Activated naive CD4-positive, alpha-beta T cell treated with anti-CD3 and anti-CD28 coated beads, Interleukin-2, amount 50 U/mL, for 24 hours (primary cell): Measurements from ENCODE around the gene VPS72.
"Not testable (repeated sequence)": the region's sequence is repeated elsewhere in the genome, so short reads cannot be mapped to it uniquely, and the experiment has no call there.

Source experiments
- H3K27ac Mint-ChIP-seq: one replicate; pipeline ENCODE4 v1.8.0; 2021; ENCODE audit warnings: mild to moderate bottlenecking, mixed read lengths
- H3K27me3 Mint-ChIP-seq: one replicate; pipeline ENCODE4 v1.8.0; 2021; ENCODE audit warnings: mixed read lengths
- H3K36me3 Mint-ChIP-seq: one replicate; pipeline ENCODE4 v1.8.0; 2021; ENCODE audit warnings: mixed read lengths
- H3K4me1 Mint-ChIP-seq: one replicate; pipeline ENCODE4 v1.8.0; 2021; ENCODE audit warnings: mixed read lengths
- H3K4me3 Mint-ChIP-seq: one replicate; pipeline ENCODE4 v1.8.0; 2021; ENCODE audit warnings: mild to moderate bottlenecking, mixed read lengths
- H3K9me3 Mint-ChIP-seq: one replicate; pipeline ENCODE4 v1.8.0; 2021; ENCODE audit warnings: mixed read lengths

VPS72 gene

DNA sequence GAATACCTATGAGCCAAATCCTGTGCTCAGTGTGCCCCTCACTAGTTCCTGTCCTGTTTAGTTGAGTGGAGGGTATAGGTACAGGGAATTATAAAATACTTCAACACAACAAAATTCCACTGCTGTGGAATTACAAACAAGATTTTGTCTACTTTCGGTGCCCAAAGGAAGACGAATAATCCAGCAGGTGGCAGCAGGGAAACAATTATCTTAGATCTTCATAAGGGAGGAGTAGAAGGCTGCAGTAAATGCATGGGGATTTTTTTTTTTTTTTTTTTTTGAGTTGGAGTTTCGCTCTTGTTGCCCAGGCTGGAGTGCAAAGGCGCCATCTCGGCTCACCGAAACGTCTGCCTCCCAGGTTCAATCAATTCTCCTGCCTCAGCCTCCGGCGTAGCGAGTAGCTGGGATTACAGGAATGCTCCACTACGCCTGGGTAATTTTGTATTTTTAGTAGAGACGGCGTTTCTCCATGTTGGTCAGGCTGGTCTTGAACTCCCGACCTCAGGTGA, 6.3 kb upstream of the VPS72 start:
- Mint-ChIP-seq H3K9me3 (no peaks in the 10 kb centered on the region), H3K4me3 (peak overlapping the region; percentile 65), H3K27me3 (no peaks in the 10 kb centered on the region), H3K36me3 (peaks cover 9% of the 10 kb centered on the region), H3K4me1 (peaks cover 37% of the 10 kb centered on the region), H3K27ac (peak overlapping the region; percentile 82)

DNA sequence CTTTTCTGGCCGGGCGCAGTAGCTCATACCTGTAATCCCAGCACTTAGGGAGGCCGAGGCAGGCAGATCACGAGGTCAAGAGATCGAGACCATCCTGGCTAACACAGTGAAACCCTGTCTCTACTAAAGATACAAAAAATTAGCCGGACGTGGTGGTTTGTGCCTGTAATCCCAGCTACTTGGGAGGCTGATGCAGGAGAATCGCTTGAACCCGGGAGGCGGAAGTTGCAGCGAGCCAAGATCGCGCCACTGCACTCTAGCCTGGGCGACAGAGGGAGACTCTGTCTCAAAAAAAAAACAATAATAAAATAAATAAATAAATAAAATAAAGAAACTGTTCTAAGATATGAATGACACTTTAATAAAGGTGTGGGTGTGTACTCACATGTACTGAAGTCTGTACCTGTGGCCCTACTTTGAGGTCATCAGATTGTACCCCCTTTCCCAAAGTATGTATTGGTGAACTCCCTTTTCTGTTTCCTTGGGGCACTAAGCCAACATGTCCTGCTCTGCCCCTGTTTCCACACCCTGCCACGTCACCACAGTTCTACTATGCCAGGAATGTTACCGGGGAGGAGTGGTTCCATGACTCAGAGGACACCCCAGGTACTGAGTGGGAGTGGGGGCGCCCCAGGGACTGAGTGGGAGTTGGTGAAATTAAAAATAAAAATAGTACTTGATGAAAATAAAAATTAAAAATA, 5.0 kb upstream of the VPS72 start:
- H3K27ac Mint-ChIP-seq, H3K9me3 Mint-ChIP-seq: not testable (repeated sequence)

DNA sequence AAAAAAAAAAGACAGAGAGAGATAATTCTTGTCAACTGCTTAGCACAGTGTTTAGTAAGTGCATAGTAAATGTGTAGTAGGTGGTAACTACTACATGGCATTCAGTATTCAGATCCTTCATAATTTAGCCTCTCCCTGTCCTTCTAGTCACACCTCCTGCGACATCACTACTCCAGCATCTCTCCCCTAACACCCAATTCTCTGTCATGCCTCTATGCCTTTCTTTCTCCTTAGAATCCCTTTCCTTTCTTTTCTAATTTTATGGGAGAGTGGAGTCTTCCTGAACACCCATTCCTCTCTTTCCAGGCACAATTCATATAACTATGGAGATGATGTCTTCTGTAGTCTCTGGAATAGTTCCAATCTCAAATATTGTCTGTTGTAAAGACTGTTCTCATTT, 3.9 kb upstream of the VPS72 start:
- no peaks in the 10 kb centered on the region for H3K9me3 Mint-ChIP-seq
- H3K27me3 Mint-ChIP-seq, result no peaks in the 10 kb centered on the region
- H3K4me1 Mint-ChIP-seq, result peaks cover 35% of the 10 kb centered on the region
- no peak overlapping the region for H3K4me3 Mint-ChIP-seq
- no peak overlapping the region for H3K27ac Mint-ChIP-seq
- H3K36me3 Mint-ChIP-seq, result peaks cover 6% of the 10 kb centered on the region

More for the DNA sequence above, 5.0 kb upstream of the VPS72 start:
- H3K36me3 Mint-ChIP-seq, H3K27me3 Mint-ChIP-seq, H3K4me3 Mint-ChIP-seq: not testable (repeated sequence)
- H3K4me1 Mint-ChIP-seq, result peaks cover 38% of the 10 kb centered on the region

DNA sequence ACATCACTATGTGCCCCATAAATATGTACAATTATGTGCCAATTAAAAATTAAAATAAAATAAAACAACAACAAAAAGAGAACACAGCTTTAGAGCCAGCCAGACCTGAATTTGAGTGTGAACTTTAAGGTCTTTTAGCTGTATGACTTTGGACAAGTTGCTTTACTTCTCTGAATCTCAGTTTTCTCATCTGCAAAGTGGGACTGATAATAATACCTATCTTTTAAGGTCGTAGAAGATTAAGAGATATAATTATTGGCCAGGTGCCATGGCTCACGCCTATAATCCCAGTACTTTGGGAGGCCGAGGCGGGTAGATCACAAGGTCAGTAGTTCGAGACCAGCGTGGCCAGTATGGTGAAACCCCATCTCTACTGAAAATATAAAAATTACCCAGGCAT, 3.3 kb upstream of the VPS72 start:
- no peak overlapping the region for H3K4me3 Mint-ChIP-seq
- no peak overlapping the region for H3K27ac Mint-ChIP-seq
- H3K4me1 Mint-ChIP-seq, result peaks cover 39% of the 10 kb centered on the region
- H3K36me3 Mint-ChIP-seq, result peaks cover 3% of the 10 kb centered on the region
- no peaks in the 10 kb centered on the region for H3K27me3 Mint-ChIP-seq
- no peaks in the 10 kb centered on the region for H3K9me3 Mint-ChIP-seq

DNA sequence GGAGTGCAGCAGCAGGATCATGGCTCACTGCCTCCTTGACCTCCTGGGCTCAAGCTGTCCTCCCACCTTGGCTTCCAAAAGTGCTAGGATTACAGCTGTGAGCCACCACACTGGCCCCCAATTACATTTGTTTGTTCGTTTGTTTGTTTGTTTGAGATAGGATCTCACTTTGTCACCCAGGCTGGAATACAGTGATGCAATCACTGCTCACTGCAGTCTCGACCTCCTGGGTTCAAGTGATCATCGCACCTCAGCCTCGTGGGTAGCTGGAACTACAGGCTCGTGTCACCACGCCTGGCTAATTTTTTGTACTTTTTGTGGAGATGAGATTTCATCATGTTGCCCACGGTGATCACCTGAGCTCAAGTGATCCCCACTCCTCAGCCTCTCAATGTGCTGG, 2.0 kb upstream of the VPS72 start:
- H3K9me3 Mint-ChIP-seq, result no peaks in the 10 kb centered on the region
- H3K36me3 Mint-ChIP-seq, result peaks cover 2% of the 10 kb centered on the region
- peak overlapping the region; percentile 8 for H3K27ac Mint-ChIP-seq
- H3K27me3 Mint-ChIP-seq, result no peaks in the 10 kb centered on the region
- peak overlapping the region; percentile 54 for H3K4me3 Mint-ChIP-seq
- H3K4me1 Mint-ChIP-seq, result peaks cover 38% of the 10 kb centered on the region

DNA sequence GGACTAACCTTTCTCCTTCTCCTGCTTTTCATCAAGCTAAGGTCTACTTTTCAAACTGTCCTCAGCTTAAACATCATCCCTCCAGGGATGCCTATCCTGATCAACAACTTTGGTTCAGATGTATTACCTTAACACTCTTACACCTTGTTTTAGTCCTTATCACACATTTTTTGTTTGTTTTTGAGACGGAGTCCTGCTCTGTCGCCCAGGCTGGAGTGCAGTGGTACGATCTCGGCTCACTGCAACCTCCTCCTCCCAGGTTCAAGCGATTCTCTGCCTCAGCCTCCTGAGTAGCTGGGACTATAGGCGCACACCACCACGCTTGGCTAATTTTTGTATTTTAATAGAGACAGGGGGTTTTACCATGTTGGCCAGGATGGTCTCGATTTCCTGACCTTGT, 1.3 kb downstream of the VPS72 start:
- Mint-ChIP-seq H3K4me3 (peak overlapping the region; percentile 100), H3K4me1 (peaks cover 42% of the 10 kb centered on the region), H3K27ac (peak overlapping the region; percentile 30)
- H3K36me3 Mint-ChIP-seq, H3K9me3 Mint-ChIP-seq, H3K27me3 Mint-ChIP-seq: not testable (repeated sequence)

DNA sequence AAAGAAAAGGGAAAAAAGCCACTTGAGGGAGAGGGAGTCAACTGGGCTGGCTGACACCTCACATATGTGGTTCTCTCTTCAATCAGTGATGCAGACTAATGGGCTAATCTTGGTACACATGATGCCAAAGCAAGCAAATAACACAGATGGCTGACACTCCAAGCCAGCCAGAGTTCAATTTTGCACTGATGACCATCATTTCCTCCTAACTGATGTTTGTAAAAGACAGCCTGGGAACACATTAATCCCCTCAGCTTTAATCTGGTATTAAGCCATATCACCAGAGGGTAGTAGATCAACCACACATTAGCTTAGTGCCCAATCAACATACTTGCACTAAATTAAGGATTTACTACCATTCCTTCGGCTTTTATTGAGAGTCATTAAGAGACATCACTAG, 2.8 kb downstream of the VPS72 start:
- H3K36me3 Mint-ChIP-seq, result peaks cover 15% of the 10 kb centered on the region
- H3K9me3 Mint-ChIP-seq, result no peaks in the 10 kb centered on the region
- no peaks in the 10 kb centered on the region for H3K27me3 Mint-ChIP-seq
- H3K4me3 Mint-ChIP-seq, result no peak overlapping the region
- H3K27ac Mint-ChIP-seq, result peak overlapping the region; percentile 46
- H3K4me1 Mint-ChIP-seq, result peaks cover 42% of the 10 kb centered on the region

DNA sequence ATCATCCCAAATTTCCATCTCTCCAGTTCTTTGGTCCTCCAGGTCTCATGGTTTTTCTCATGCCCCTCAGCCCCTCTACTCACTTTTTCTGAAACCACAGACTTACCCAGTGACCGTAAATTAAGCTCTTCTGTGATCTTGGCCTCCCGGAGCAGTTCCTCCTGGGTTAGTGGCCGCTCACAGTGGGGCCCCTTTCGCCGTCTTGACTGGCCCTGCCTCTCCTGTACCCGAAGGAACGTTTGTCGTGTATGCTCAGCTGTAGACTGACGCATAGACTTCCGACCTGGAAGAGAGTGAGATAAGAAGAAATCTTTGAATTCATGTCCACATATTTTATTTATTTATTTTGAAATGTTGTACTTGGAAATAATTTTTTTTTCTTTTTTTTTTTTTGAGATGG, 5.8 kb downstream of the VPS72 start:
- H3K36me3 Mint-ChIP-seq, result peaks cover 23% of the 10 kb centered on the region
- peak overlapping the region; percentile 12 for H3K27ac Mint-ChIP-seq
- H3K9me3 Mint-ChIP-seq, result no peaks in the 10 kb centered on the region
- peaks cover 26% of the 10 kb centered on the region for H3K4me1 Mint-ChIP-seq
- no peak overlapping the region for H3K4me3 Mint-ChIP-seq
- no peaks in the 10 kb centered on the region for H3K27me3 Mint-ChIP-seq

DNA sequence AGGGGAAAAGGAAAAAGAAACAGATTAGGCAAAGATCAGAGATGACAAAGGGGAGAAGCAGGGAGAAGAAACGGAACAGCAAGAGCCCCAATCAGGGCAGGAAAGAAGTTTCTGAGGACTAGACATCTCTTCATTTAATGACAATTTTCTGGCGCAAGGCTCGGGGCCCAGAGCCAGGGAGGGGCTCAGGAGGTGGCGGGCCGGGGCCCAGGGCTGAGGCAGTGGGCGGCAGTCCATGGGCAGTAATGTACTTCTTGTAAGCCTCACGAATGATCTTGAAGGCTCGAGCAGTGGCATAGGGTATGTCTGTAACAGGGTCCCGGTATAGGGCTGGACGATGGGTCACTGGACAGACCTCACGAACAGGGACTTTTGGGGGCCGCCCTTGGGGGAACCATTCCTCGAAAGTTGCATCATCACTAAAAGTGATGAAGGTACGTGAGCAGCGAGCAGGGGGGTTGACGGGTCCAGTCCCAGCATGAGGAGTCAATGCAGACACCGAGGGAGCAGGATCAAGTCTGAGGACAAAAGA, 13.4 kb downstream of the VPS72 start:
- Mint-ChIP-seq H3K36me3 (peaks cover 14% of the 10 kb centered on the region), H3K27ac (no peak overlapping the region), H3K27me3 (no peaks in the 10 kb centered on the region)

DNA sequence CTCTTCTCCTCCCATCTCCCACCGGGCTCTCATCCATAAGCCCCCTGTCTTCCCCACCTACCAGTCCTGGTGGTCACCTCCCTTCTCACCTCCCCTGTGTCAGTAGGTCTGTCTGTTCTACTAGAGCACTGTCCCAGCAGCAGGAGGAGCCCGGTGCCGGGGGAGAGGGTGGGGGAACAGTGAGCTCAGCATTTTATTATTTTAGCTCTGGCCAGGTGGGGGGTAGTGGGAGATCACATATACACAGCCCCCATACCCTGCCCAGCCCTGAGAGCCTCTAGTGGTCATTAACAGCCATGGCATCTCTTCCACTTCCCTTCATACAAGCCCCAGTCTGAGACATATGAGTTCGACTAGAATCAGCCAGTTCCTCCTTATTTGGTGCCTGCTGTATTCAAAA, 14.1 kb downstream of the VPS72 start, which contains the start of gene TMOD4:
Gene TMOD4, minus strand, starts transcription at position 119 of the 400 bp plus-strand sequence. CDS start 1,106 bp downstream, outside the sequence.
- peak within 1 kb of the TSS; percentile 18 for H3K27ac Mint-ChIP-seq
- no peak within 1 kb of the TSS for H3K4me3 Mint-ChIP-seq
- peaks cover 9% of the 10 kb centered on the region for H3K36me3 Mint-ChIP-seq
- peaks cover 4% of the 10 kb centered on the region for H3K4me1 Mint-ChIP-seq
- H3K27me3 Mint-ChIP-seq, result no peaks in the 10 kb centered on the region
- no peaks in the 10 kb centered on the region for H3K9me3 Mint-ChIP-seq

More for the DNA sequence above, 13.4 kb downstream of the VPS72 start:
- H3K4me3 Mint-ChIP-seq, result no peak overlapping the region
- H3K9me3 Mint-ChIP-seq, result no peaks in the 10 kb centered on the region
- peaks cover 4% of the 10 kb centered on the region for H3K4me1 Mint-ChIP-seq

DNA sequence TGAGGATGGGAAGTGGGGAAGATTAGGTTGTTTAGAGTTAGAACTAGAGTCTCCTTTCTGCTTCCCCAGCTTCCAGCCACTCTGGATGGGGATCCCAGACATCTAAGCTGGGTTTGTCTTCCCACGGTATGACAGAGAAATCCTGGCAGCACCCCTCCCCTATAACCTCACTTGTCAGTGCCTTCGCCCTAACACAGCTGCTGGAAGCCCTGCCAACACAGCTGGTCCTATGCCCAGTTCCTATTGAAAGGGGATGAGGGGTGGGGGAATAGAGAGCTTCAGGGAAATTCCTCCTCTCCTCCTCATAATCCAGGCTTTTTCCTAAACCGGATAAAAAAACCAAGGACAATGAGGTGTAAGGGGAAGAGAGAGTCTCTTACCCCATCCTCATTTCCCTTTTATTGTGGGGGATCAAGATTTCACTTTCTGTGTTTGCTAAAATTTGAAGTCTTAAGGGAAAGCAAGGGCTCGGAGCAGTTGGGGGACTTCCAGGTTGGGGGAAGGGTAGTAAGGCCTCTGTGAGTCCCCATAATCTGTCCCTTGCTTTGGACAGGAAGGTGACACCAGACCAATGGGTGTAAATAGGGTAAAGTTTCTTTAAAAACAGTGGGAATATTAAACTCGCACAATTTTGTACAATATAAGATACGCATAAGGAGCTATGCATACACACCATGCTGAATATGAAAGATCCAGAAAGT, 14.8 kb downstream of the VPS72 start:
- Mint-ChIP-seq H3K36me3 (peaks cover 8% of the 10 kb centered on the region), H3K27me3 (no peaks in the 10 kb centered on the region), H3K4me1 (peaks cover 4% of the 10 kb centered on the region), H3K27ac (peak overlapping the region; percentile 18), H3K9me3 (no peaks in the 10 kb centered on the region), H3K4me3 (no peak overlapping the region)

DNA sequence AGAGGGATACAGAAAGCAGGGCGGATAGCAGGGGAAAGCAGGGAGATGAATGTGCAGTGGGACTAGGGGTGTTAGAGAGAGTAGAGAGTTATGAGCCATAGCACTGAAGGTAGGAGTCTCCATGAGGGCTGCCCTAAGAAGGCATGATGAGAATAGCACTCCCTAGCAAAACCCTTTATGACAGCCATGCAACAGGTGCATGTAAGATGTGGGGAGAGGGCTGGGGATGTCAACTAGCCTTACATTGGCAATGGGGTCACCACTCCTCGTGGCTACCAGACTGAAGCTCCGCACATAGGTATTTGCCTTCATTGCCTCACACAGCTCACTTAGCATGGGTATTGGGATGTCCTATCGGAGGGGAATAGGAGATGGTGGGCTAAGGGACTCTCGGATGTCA, 18.8 kb downstream of the VPS72 start:
- peaks cover 5% of the 10 kb centered on the region for H3K36me3 Mint-ChIP-seq
- H3K27ac Mint-ChIP-seq, result no peak overlapping the region
- H3K4me3 Mint-ChIP-seq, result no peak overlapping the region
- H3K9me3 Mint-ChIP-seq, result no peaks in the 10 kb centered on the region
- H3K27me3 Mint-ChIP-seq, result no peaks in the 10 kb centered on the region
- H3K4me1 Mint-ChIP-seq, result peaks cover 15% of the 10 kb centered on the region

DNA sequence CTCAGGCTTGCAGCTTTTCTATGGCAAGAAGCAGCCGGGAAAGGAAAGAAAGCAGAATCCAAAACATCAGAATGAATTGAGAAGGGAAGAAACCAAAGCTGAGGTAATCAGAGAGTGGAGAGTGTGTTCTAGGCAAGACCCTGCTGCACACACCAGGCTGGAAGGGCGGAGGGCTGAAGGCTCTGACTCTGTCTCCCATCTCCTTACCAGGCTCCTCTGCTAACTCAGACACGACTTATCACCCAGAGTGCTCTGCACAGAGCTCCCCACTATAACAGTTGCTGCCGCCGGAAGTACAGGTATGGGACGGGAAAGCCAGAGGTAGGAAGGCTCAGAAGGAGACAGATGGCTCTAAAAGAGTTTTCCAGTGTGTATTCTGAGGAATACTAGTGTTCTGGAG, 22.9 kb downstream of the VPS72 start:
- Mint-ChIP-seq H3K9me3 (no peaks in the 10 kb centered on the region), H3K27me3 (peaks cover 2% of the 10 kb centered on the region), H3K36me3 (peaks cover 13% of the 10 kb centered on the region), H3K4me1 (peaks cover 50% of the 10 kb centered on the region), H3K4me3 (peak overlapping the region; percentile 98), H3K27ac (peak overlapping the region; percentile 68)

DNA sequence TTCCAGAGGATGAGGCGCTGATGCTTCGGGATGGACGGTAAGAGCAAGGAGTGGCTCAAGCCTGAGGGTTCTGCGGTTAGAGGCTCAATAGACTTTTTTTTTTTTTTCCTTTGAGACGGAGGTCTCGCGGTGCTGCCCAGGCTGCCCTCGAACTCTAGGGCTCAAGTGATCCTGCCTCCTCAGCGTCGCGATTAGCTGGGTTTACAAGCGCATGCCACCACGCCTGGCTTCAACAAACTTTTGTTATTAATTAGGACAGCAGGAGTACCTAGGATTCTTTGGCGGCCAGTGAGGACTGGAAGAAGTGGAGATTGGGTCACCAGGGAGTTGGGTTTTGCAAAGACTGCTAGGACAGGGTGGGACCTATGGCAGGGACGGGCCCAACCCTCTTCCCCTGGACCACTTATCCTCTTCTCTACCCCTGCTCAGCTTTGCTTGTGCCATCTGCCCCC, 23.5 kb downstream of the VPS72 start:
- H3K9me3 Mint-ChIP-seq, result no peaks in the 10 kb centered on the region
- H3K4me1 Mint-ChIP-seq, result peaks cover 56% of the 10 kb centered on the region
- peaks cover 2% of the 10 kb centered on the region for H3K27me3 Mint-ChIP-seq
- peak overlapping the region; percentile 99 for H3K27ac Mint-ChIP-seq
- peak overlapping the region; percentile 98 for H3K4me3 Mint-ChIP-seq
- peaks cover 14% of the 10 kb centered on the region for H3K36me3 Mint-ChIP-seq

DNA sequence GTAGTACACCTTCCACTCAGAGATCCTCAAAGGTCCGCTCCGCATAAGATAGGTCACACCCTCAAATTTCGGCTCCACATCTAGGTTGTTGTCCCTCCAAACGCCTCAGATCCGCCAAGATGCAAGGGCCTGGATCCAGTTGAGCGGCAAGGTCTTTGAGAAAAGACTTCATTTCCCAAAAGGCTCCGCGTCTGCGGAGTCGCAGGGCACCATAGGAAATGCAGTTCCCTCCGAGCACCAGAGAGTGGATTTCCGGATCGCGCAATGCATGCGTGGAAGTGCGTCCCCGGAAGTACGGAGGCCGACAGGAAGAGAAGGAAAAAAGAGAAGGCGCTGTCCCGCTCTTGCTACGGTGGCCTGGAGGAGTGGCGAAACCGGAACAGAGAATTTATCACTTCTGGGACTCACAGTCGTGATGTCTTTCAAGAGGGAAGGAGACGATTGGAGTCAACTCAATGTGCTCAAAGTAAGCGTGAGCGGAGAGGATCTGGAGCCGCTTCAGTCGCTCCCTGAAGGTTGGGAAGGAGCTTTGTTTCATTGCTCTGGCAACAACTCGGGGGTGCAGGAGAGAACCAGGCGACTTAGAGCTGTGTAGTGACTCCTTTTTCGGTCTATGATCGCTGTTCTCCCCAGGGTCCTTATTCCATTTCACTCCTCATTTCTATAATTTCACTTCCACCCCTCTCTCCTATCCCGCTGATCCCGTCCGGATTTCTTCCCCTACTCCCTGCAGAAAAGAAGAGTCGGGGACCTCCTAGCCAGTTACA, 24.1 kb downstream of the VPS72 start, which contains the start of the genes LYSMD1 and SCNM1:
Gene LYSMD1, minus strand, starts transcription at position 165 of the 767 bp plus-strand sequence. CDS start 644 bp downstream, outside the sequence.
Gene SCNM1, plus strand, starts transcription at position 407 of the 767 bp plus-strand sequence. Its CDS starts 9 bp downstream, at position 416.
- peaks cover 14% of the 10 kb centered on the region for H3K36me3 Mint-ChIP-seq

More for the DNA sequence above, 24.1 kb downstream of the VPS72 start, which contains the start of the genes LYSMD1 and SCNM1:
- peak within 1 kb of the TSS; percentile 98 for H3K4me3 Mint-ChIP-seq
- H3K27me3 Mint-ChIP-seq, result peaks cover 2% of the 10 kb centered on the region
- no peaks in the 10 kb centered on the region for H3K9me3 Mint-ChIP-seq
- H3K27ac Mint-ChIP-seq, result peak within 1 kb of the TSS; percentile 99
- H3K4me1 Mint-ChIP-seq, result peaks cover 59% of the 10 kb centered on the region
